HG03520 (cell line): ENCODE results near the gene MYO18A.
"Not testable (repeated sequence)": the region's sequence is repeated elsewhere in the genome, so short reads cannot be mapped to it uniquely, and the experiment has no call there.

Experiments used
- ATAC-seq: cut with Tn5 transposase; IDR thresholded peaks from one replicate; pipeline ENCODE4 v1.9.1; 2021; ENCODE audit warnings: mild to moderate bottlenecking, moderate library complexity; ENCODE audit not compliant: unreplicated experiment

MYO18A gene

GRCh38 chr17:29180034-29180787 lies at the start of gene MYO18A:
Gene MYO18A, minus strand, starts transcription at chr17:29180398. Its CDS starts 13,458 bp downstream, at chr17:29166940.
- peak; percentile 71 for ATAC-seq

GRCh38 chr17:29225396-29225795 lies 45.2 kb upstream of the MYO18A start:
- no peak for ATAC-seq

GRCh38 chr17:29221338-29221737 lies 41.1 kb upstream of the MYO18A start:
- ATAC-seq, result not testable (repeated sequence)

- ATAC-seq, result no peak
These were observed 39.3 kb upstream of the MYO18A start for GRCh38 chr17:29219378-29220047.

GRCh38 chr17:29216856-29217255 lies 36.7 kb upstream of the MYO18A start:
- ATAC-seq, result no peak

- no peak for ATAC-seq
These were observed 36.0 kb upstream of the MYO18A start for GRCh38 chr17:29216181-29216580.

GRCh38 chr17:29215717-29216116 lies 35.5 kb upstream of the MYO18A start:
- ATAC-seq, result no peak

GRCh38 chr17:29215174-29215573 lies 35.0 kb upstream of the MYO18A start:
- ATAC-seq, result no peak

GRCh38 chr17:29214215-29215146 lies 34.3 kb upstream of the MYO18A start:
- no peak for ATAC-seq

- no peak for ATAC-seq
These were observed 32.5 kb upstream of the MYO18A start for GRCh38 chr17:29212681-29213121.

GRCh38 chr17:29212094-29212631 lies 32.0 kb upstream of the MYO18A start:
- ATAC-seq, result no peak

GRCh38 chr17:29210879-29211278 lies 30.7 kb upstream of the MYO18A start:
- no peak for ATAC-seq

GRCh38 chr17:29209073-29209472 lies 28.9 kb upstream of the MYO18A start:
- no peak for ATAC-seq

- ATAC-seq, result no peak
These were observed 27.8 kb upstream of the MYO18A start for GRCh38 chr17:29207975-29208374.

- ATAC-seq, result no peak
These were observed 24.8 kb upstream of the MYO18A start for GRCh38 chr17:29205047-29205446.

GRCh38 chr17:29204068-29204804 lies 24.0 kb upstream of the MYO18A start:
- not testable (repeated sequence) for ATAC-seq

- no peak for ATAC-seq
These were observed 17.5 kb upstream of the MYO18A start for GRCh38 chr17:29197516-29198272.

- no peak for ATAC-seq
These were observed 16.7 kb upstream of the MYO18A start for GRCh38 chr17:29196769-29197515.
